ENCODE measurements around the gene PALLD.

DNA sequence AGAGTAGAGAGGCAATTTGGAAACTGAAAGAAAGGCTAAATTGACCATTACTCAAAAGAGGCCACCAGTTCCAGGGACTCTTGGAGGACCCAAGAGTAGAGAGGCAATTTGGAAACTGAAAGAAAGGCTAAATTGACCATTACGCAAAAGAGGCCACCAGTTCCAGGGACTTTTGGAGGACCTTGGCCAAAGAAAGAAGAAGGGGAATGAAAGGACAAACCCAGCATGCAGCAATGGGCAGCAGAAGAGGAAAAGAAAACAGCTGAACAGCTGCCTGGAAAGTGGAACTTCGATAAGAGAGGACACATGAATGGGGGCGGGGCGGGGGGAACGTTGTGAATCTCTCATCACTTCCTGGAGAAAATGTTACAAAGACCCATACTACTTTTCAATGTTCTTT lies 80.8 kb downstream of the PALLD start:
- TF ChIP-seq EZH2 (IDR thresholded peaks at IDR 0.05; ENCODE audit: borderline replicate concordance, low read depth, low read length, severe bottlenecking) = no peak
- TF ChIP-seq, protein P1, sequence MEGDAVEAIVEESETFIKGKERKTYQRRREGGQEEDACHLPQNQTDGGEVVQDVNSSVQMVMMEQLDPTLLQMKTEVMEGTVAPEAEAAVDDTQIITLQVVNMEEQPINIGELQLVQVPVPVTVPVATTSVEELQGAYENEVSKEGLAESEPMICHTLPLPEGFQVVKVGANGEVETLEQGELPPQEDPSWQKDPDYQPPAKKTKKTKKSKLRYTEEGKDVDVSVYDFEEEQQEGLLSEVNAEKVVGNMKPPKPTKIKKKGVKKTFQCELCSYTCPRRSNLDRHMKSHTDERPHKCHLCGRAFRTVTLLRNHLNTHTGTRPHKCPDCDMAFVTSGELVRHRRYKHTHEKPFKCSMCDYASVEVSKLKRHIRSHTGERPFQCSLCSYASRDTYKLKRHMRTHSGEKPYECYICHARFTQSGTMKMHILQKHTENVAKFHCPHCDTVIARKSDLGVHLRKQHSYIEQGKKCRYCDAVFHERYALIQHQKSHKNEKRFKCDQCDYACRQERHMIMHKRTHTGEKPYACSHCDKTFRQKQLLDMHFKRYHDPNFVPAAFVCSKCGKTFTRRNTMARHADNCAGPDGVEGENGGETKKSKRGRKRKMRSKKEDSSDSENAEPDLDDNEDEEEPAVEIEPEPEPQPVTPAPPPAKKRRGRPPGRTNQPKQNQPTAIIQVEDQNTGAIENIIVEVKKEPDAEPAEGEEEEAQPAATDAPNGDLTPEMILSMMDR (IDR thresholded peaks at IDR 0.05; ENCODE audit: borderline replicate concordance, extremely low read depth, low read length, poor library complexity, severe bottlenecking) = no peak
